K562 (cell line): ENCODE data around the gene DYRK1A. TPM values are rescaled to one million over a fixed set of nuclear protein-coding genes. Genes with fewer than 3 reads are reported as not detected.

Experiments used
- AFF4 ChIP-seq: sonication (generic); formaldehyde crosslinking; IDR thresholded peaks from 2 replicates; pipeline ENCODE4 v1.8.0; 2023; ENCODE audit warnings: mild to moderate bottlenecking, missing genetic modification reagents
- EGR1 ChIP-seq: fragments of 450-650 bp; conservative IDR thresholded peaks from 2 replicates; pipeline ENCODE4 v1.6.1; 2017; ENCODE audit warnings: mild to moderate bottlenecking
- HMGN3 ChIP-seq: IDR thresholded peaks from 2 replicates; pipeline ENCODE4 v1.6.1; 2011; ENCODE audit warnings: borderline replicate concordance, low read depth, mild to moderate bottlenecking, mixed read lengths, low read length; ENCODE audit not compliant: insufficient read length; ENCODE audit errors: extremely low read depth
- HNRNPL ChIP-seq: fragments of 200-400 bp; formaldehyde crosslinking; IDR thresholded peaks from 2 replicates; pipeline ENCODE4 v1.6.1; 2017; ENCODE audit warnings: low read depth, mild to moderate bottlenecking, low read length
- IRF2 ChIP-seq: sonication (generic); formaldehyde crosslinking; IDR thresholded peaks from 2 replicates; pipeline ENCODE4 v1.8.1; 2022; ENCODE audit warnings: mild to moderate bottlenecking, missing genetic modification reagents
- OTX1 ChIP-seq: fragments of 450-650 bp; formaldehyde crosslinking; IDR thresholded peaks from 2 replicates; pipeline ENCODE4 v1.4.0; 2022; ENCODE audit warnings: mild to moderate bottlenecking
- POLR2H ChIP-seq: IDR thresholded peaks from 2 replicates; pipeline ENCODE4 v1.6.1; 2016; ENCODE audit warnings: missing genetic modification characterization, low read depth, mild to moderate bottlenecking, control low read depth, missing compliant biosample characterization, moderate library complexity
- TCFL5 ChIP-seq: fragments of 250-450 bp; sonication (Bioruptor Pico); conservative IDR thresholded peaks from 2 replicates; pipeline ENCODE4 v1.6.1; 2021; ENCODE audit warnings: mild to moderate bottlenecking, moderate library complexity, matching md5 sums
- TEAD2 ChIP-seq: fragments of 450-650 bp; IDR thresholded peaks from 2 replicates; pipeline ENCODE4 v1.6.1; 2016; ENCODE audit warnings: missing genetic modification characterization, control low read depth, missing compliant biosample characterization
- TSHZ1 ChIP-seq: fragments of 250-450 bp; sonication (Bioruptor Pico); IDR thresholded peaks from 2 replicates; pipeline ENCODE4 v1.4.0; 2020; ENCODE audit warnings: mild to moderate bottlenecking, moderate library complexity
- ZKSCAN1 ChIP-seq: fragments of 150-350 bp; IDR thresholded peaks from 2 replicates; pipeline ENCODE4 v1.6.1; 2016; ENCODE audit warnings: low read depth, low read length
- ZNF184 ChIP-seq: sonication (generic); formaldehyde crosslinking; IDR thresholded peaks from 2 replicates; pipeline ENCODE4 v1.5.0; 2020; ENCODE audit warnings: missing genetic modification reagents
- ZNF277 ChIP-seq: fragments of 250-450 bp; sonication (Bioruptor Pico); IDR thresholded peaks from 2 replicates; pipeline ENCODE4 v1.8.0; 2022; ENCODE audit warnings: inconsistent platforms, mild to moderate bottlenecking, moderate library complexity, borderline replicate concordance
- ZNF324 ChIP-seq: fragments of 250-450 bp; sonication (Bioruptor Pico); IDR thresholded peaks from 2 replicates; pipeline ENCODE4 v1.4.0; 2020; ENCODE audit warnings: mild to moderate bottlenecking
- ZNF639 ChIP-seq, 2 experiments: fragments of 200-800 bp in 1 of 2; sonication (Bioruptor generic) in 1 of 2; sonication (generic) in 1 of 2; formaldehyde crosslinking in 1 of 2; IDR thresholded peaks in 1 of 2; conservative IDR thresholded peaks in 1 of 2; 2 replicates each; pipeline versions ENCODE4 v1.5.0 to v1.6.1; 2016 to 2020; ENCODE audit warnings: missing compliant biosample characterization in 1 of 2, missing genetic modification characterization in 1 of 2, missing genetic modification reagents in 1 of 2
- ZNF644 ChIP-seq: fragments of 200-800 bp; sonication (Bioruptor generic); IDR thresholded peaks from 2 replicates; pipeline ENCODE4 v1.6.1; 2016; ENCODE audit warnings: low read depth, missing genetic modification characterization, missing compliant biosample characterization
- polyA plus RNA-seq, 8 experiments: library from polyadenylated mRNA; depleted of rRNA in 4 of 8; stranded (reverse) in 5 of 8; unstranded in 3 of 8; fragments of >200 nt; fragmentation: Nextera tagmentation in 2 of 8; fragmentation: Illumina TruSeq in 1 of 8; extraction: Ambion mirVana in 2 of 8; extraction: Trizol in 1 of 8; gene quantifications; 2 replicates each; pipeline versions ENCODE4 v1.2.1 to v1.2.3, GENCODE V29; 2011 to 2014; ENCODE audit warnings: inconsistent platforms in 1 of 8, missing spikeins in 1 of 8
- total RNA-seq, 7 experiments: library from RNA; depleted of rRNA in 6 of 7; stranded (reverse); fragments of >200 nt in 6 of 7; fragmentation: Illumina TruSeq in 2 of 7; extraction: Trizol in 2 of 7; gene quantifications; 2 replicates each; pipeline versions ENCODE4 v1.2.1 to v1.2.3, GENCODE V29; 2011 to 2021; ENCODE audit warnings: low replicate concordance in 1 of 7

The DYRK1A gene
- total and polyA plus RNA-seq, 9 of the 15 experiments (the other 6 are each of a cell fraction or from before 2014, with no cell fraction given) = 3.7 to 64.8 (median 42.3) TPM

GRCh38 chr21:37370152-37371040 lies 3.8 kb downstream of the DYRK1A start (continued):
- no peak for TF ChIP-seq AFF4
- no peak for TF ChIP-seq ZKSCAN1
- TF ChIP-seq ZNF639 (CRISPR knock-in tag; conservative IDR thresholded peaks at IDR 0.05 in 1 of 2, IDR thresholded peaks at IDR 0.05 in 1 of 2) = peak in 1 of 2 experiments; percentile 24; a peak in 1 of 4 replicates
- TF ChIP-seq HMGN3 = no peak
- no peak for TF ChIP-seq ZNF324 (CRISPR knock-in tag)
- TF ChIP-seq ZNF277 = no peak
- TF ChIP-seq ZNF184 (CRISPR knock-in tag) = no peak
- no peak for TF ChIP-seq TEAD2
- peak; percentile 68 for TF ChIP-seq POLR2H (tag)
- peak; percentile 32; the same call in 1 of the 2 replicates for TF ChIP-seq TCFL5 (CRISPR knock-in tag)
- TF ChIP-seq OTX1 (CRISPR knock-in tag) = no peak
- TF ChIP-seq TSHZ1 (CRISPR knock-in tag) = no peak
- 0 out of 2 replicates have a peak, but pooled peaks have one; percentile 19 for TF ChIP-seq EGR1
- no peak for TF ChIP-seq IRF2 (CRISPR knock-in tag)
- no peak for TF ChIP-seq ZNF644
- TF ChIP-seq HNRNPL = no peak
